HepG2 (cell line): Measurements from ENCODE around the gene KLRG1. TPM values are rescaled to one million over a fixed set of nuclear protein-coding genes. Genes with fewer than 3 reads are reported as not detected.

ENCODE experiments used
- ATAC-seq: fragments of 200-7000 bp; cut with Tn5 transposase; 3 replicates; pipeline ENCODE4 v1.9.1; 2020; ENCODE audit warnings: mild to moderate bottlenecking, moderate library complexity
- BruUV-seq: library from RNA; stranded (reverse); fragments of 400-500 nt; replicated peaks from 2 replicates; lab custom pipeline; 2021; lab: Mats Ljungman, UMichigan
- CTCF ChIA-PET: fragments of 300-600 bp; formaldehyde crosslinking; extraction: SDS; loops from one replicate; lab custom pipeline; 2021; ENCODE audit warnings: low total read pairs, inconsistent platforms, low intra/inter-chr PET ratio; lab: Yijun Ruan, JAX
- POLR2A ChIA-PET: fragments of 350-600 bp; sonication (Branson Sonifier 250); formaldehyde crosslinking; loops from one replicate; lab custom pipeline; 2020; ENCODE audit warnings: antibody characterized with exemption, inconsistent platforms; lab: Yijun Ruan, JAX
- DNase-seq: peaks from one replicate; pipeline ENCODE4 v3.0.0-alpha.2; 2015; ENCODE audit warnings: low spot score
- FAIRE-seq: peaks from 3 replicates; lab custom pipeline; 2011; peaks lifted over from hg19 to GRCh38; lab: Jason Lieb, UNC
- H2AFZ ChIP-seq: one replicate; pipeline ENCODE4 v1.6.1; 2011; ENCODE audit warnings: low read length, inconsistent platforms
- H3K27ac ChIP-seq: fragments of 300-600 bp; 3 replicates; pipeline ENCODE4 v1.8.0; 2011; ENCODE audit warnings: mixed run types, mild to moderate bottlenecking, mixed read lengths, low read length, inconsistent platforms; ENCODE audit not compliant: insufficient read depth; ENCODE audit errors: extremely low read length
- H3K27me3 ChIP-seq, 2 experiments: fragments of 200-600 bp in 1 of 2; 2 replicates in 1 of 2; 3 replicates in 1 of 2; pipeline versions ENCODE4 v1.6.0 to v1.8.0; 2011; ENCODE audit warnings: low read length in 2 of 2, mild to moderate bottlenecking in 2 of 2, moderate library complexity in 2 of 2, inconsistent platforms in 1 of 2; ENCODE audit not compliant: insufficient read depth in 2 of 2, control insufficient read depth in 1 of 2
- H3K36me3 ChIP-seq, 2 experiments: fragments of 200-600 bp in 1 of 2; replicated peaks in 1 of 2; 2 replicates in 1 of 2; 3 replicates in 1 of 2; pipeline versions ENCODE4 v1.5.1 to v1.8.0; 2011; ENCODE audit warnings: low read length in 2 of 2, inconsistent platforms in 1 of 2; ENCODE audit not compliant: insufficient read depth in 2 of 2, control insufficient read depth in 1 of 2
- H3K4me1 ChIP-seq: 2 replicates; pipeline ENCODE4 v1.5.1; 2012; ENCODE audit warnings: low read length, inconsistent platforms; ENCODE audit not compliant: insufficient read depth
- H3K4me2 ChIP-seq: 2 replicates; pipeline ENCODE4 v1.6.0; 2011; ENCODE audit warnings: low read depth, low read length, inconsistent platforms
- H3K4me3 ChIP-seq, 3 experiments: fragments of 200-600 bp in 1 of 3; sonication (generic), shearing (Covaris generic) in 1 of 3; replicated peaks in 1 of 3; 2 replicates each; pipeline ENCODE4 v1.5.1; 2011 to 2016; ENCODE audit warnings: low read length in 3 of 3, inconsistent platforms in 2 of 3, low read depth in 2 of 3, mild to moderate bottlenecking in 2 of 3, control low read depth in 1 of 3, mixed read lengths in 1 of 3; ENCODE audit not compliant: insufficient read depth in 1 of 3
- H3K79me2 ChIP-seq: one replicate; pipeline ENCODE4 v1.6.1; 2011; ENCODE audit warnings: low read length, inconsistent platforms; ENCODE audit not compliant: insufficient read depth
- H3K9ac ChIP-seq: 2 replicates; pipeline ENCODE4 v1.6.0; 2011; ENCODE audit warnings: mild to moderate bottlenecking, low read depth, low read length, inconsistent platforms; ENCODE audit not compliant: insufficient read depth
- H3K9me3 ChIP-seq: 2 replicates; pipeline ENCODE4 v1.5.1; 2012; ENCODE audit warnings: mild to moderate bottlenecking, low read length
- H4K20me1 ChIP-seq: 2 replicates; pipeline ENCODE4 v1.6.0; 2011; ENCODE audit warnings: inconsistent platforms, mild to moderate bottlenecking, low read length, moderate library complexity; ENCODE audit not compliant: insufficient read depth
- EP300 ChIP-seq, 3 experiments: sonication (generic) in 1 of 3; formaldehyde crosslinking in 1 of 3; IDR thresholded peaks; 2 replicates each; pipeline versions ENCODE4 v1.5.1 to v1.6.1; 2011 to 2020; ENCODE audit warnings: low read depth in 2 of 3, low read length in 2 of 3, borderline replicate concordance in 1 of 3, improper control_type of control experiment in 1 of 3, mild to moderate bottlenecking in 1 of 3, missing genetic modification reagents in 1 of 3, moderate library complexity in 1 of 3
- ZBTB1 ChIP-seq: sonication (generic); formaldehyde crosslinking; IDR thresholded peaks from 2 replicates; pipeline ENCODE4 v1.4.0; 2020; ENCODE audit warnings: missing genetic modification reagents, borderline replicate concordance
- ZNF367 ChIP-seq: sonication (generic); formaldehyde crosslinking; IDR thresholded peaks from 2 replicates; pipeline ENCODE4 v1.4.0; 2020; ENCODE audit warnings: missing genetic modification reagents, borderline replicate concordance
- WGBS: methylation state at CpG from one replicate; pipeline ENCODE4 v1.1.6; 2017; ENCODE audit warnings: low lambda C conversion rate; 5-methylcytosine and 5-hydroxymethylcytosine counted together
- in situ Hi-C: cut with HindIII; loops from 2 replicates; pipeline ENCODE4 v1.10.0; 2017; ENCODE audit warnings: low pct_unique_long_range_greater_than_20kb; ENCODE audit not compliant: extremely low pct_ligation_motif_present
- intact Hi-C: fragments of 100-400 bp; cut with micrococcal nuclease; formaldehyde crosslinking; loops from one replicate; pipeline ENCODE4 v1.10.0; 2022; ENCODE audit not compliant: unreplicated experiment
- polyA plus RNA-seq, 8 experiments: library from polyadenylated mRNA; depleted of rRNA in 3 of 8; stranded (reverse) in 7 of 8; unstranded in 1 of 8; fragments of >200 nt; fragmentation: Illumina TruSeq in 4 of 8; extraction: Trizol in 4 of 8; gene quantifications; 2 replicates each; pipeline versions ENCODE4 v1.2.1 to v1.2.3, GENCODE V29; 2011 to 2016; ENCODE audit warnings: low read depth in 4 of 8, missing spikeins in 1 of 8, mixed read lengths in 1 of 8; ENCODE audit not compliant: insufficient read depth in 1 of 8
- total RNA-seq, 5 experiments: library from RNA; depleted of rRNA; stranded (reverse); fragments of >200 nt; fragmentation: Illumina TruSeq; extraction: Trizol; gene quantifications; 2 replicates each; pipeline ENCODE4 v1.2.3, GENCODE V29; 2016; ENCODE audit warnings: low read depth in 1 of 5
- TF ChIP-seq, protein P1 (sequence below): sonication (generic); formaldehyde crosslinking; IDR thresholded peaks from 2 replicates; pipeline ENCODE4 v1.9.0; 2021; ENCODE audit warnings: missing genetic modification reagents, borderline replicate concordance

KLRG1 gene
- total and polyA plus RNA-seq, 2 of the 13 experiments (the other 11 are each of a cell fraction or from before 2014, with no cell fraction given) = 1.2 to 1.7 TPM

DNA sequence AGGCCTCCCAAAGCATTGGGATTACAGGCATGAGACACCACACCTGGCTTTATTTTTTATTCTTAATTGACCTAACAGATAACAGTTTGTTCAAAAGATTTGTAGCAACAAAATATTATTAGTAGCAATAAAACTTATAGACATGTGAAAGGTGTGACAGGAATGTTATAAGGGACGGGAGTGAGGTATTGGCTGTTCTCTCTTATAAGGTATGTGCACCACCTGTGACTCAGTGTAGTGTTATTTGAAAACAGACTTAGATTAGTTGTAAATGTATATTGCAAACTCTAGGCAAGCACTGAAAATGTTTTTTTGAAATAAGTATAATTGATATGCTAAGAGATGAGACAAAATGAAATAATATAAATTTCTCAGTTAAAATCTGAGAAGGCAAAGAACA lies 57.8 kb downstream of the KLRG1 start:
- Histone ChIP-seq H3K4me2 (no peak overlapping the region), H4K20me1 (no peaks in the 10 kb centered on the region), H3K27ac (no peak overlapping the region), H3K79me2 (no peaks in the 10 kb centered on the region), H3K9ac (no peak overlapping the region), H2AFZ (no peak overlapping the region), H3K4me1 (no peaks in the 10 kb centered on the region), H3K36me3 (no peaks in the 10 kb centered on the region), H3K27me3 (peaks cover 0 to 8% of the 10 kb centered on the region in 2 experiments; a peak in 3 of 5 replicates), H3K9me3 (no peaks in the 10 kb centered on the region), H3K4me3 (no peak overlapping the region)
- WGBS = 21% methylated on average over 1 of the region's 1 CpG
- no peak for TF ChIP-seq ZNF367 (CRISPR knock-in tag)
- TF ChIP-seq EP300 (IDR thresholded peaks at IDR 0.05; ENCODE audit: low read depth in 2 of 2, low read length in 2 of 2) = no peak
- no peak for TF ChIP-seq EP300 (CRISPR knock-in tag; IDR thresholded peaks at IDR 0.05; ENCODE audit: borderline replicate concordance)
- TF ChIP-seq, protein P1, sequence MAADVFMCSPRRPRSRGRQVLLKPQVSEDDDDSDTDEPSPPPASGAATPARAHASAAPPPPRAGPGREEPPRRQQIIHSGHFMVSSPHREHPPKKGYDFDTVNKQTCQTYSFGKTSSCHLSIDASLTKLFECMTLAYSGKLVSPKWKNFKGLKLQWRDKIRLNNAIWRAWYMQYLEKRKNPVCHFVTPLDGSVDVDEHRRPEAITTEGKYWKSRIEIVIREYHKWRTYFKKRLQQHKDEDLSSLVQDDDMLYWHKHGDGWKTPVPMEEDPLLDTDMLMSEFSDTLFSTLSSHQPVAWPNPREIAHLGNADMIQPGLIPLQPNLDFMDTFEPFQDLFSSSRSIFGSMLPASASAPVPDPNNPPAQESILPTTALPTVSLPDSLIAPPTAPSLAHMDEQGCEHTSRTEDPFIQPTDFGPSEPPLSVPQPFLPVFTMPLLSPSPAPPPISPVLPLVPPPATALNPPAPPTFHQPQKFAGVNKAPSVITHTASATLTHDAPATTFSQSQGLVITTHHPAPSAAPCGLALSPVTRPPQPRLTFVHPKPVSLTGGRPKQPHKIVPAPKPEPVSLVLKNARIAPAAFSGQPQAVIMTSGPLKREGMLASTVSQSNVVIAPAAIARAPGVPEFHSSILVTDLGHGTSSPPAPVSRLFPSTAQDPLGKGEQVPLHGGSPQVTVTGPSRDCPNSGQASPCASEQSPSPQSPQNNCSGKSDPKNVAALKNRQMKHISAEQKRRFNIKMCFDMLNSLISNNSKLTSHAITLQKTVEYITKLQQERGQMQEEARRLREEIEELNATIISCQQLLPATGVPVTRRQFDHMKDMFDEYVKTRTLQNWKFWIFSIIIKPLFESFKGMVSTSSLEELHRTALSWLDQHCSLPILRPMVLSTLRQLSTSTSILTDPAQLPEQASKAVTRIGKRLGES = no peak
- TF ChIP-seq ZBTB1 (CRISPR knock-in tag) = no peak
- FAIRE-seq (no peak), DNase-seq (no peak), ATAC-seq (no peak)
- POLR2A ChIA-PET = no interaction called here
- no TSS peak for BruUV-seq
- in situ Hi-C loops (loop anchor here (25.0 kb wide), 1 partner anchor 110 kb away; the partner anchor contains the start of gene M6PR), intact Hi-C loops (no loop called here)
- CTCF ChIA-PET = interaction anchor here (0.6 kb wide), 1 partner anchor 134 kb away, joined by 3 read pairs; no protein-coding TSS in a partner anchor
